GM19463 (cell line): ENCODE results near the gene DUSP19.
A peak's percentile ranks its signal among the peaks of the same experiment; 100 is the strongest.
"Not testable (repeated sequence)": the region's sequence is repeated elsewhere in the genome, so short reads cannot be mapped to it uniquely, and the experiment has no call there.

Source experiments
- ATAC-seq: cut with Tn5 transposase; IDR thresholded peaks from one replicate; pipeline ENCODE4 v1.9.1; 2021; ENCODE audit warnings: mild to moderate bottlenecking, moderate library complexity; ENCODE audit not compliant: unreplicated experiment

DUSP19 gene

GRCh38 chr2:183078464-183079138 lies at the start of gene DUSP19:
Gene DUSP19, plus strand, starts transcription at chr2:183078747. Its CDS starts 187 bp downstream, at chr2:183078934.
- ATAC-seq, result peak; percentile 87

- no peak for ATAC-seq
These were observed 49.3 kb upstream of the DUSP19 start for GRCh38 chr2:183029219-183029618.

GRCh38 chr2:183031911-183032794 lies 46.4 kb upstream of the DUSP19 start:
- no peak for ATAC-seq

- ATAC-seq, result no peak
These were observed 44.6 kb upstream of the DUSP19 start for GRCh38 chr2:183033951-183034350.

- no peak for ATAC-seq
These were observed 43.7 kb upstream of the DUSP19 start for GRCh38 chr2:183034806-183035205.

- ATAC-seq, result no peak
These were observed 43.1 kb upstream of the DUSP19 start for GRCh38 chr2:183035298-183035953.

- peak; percentile 36 for ATAC-seq
These were observed 42.4 kb upstream of the DUSP19 start for GRCh38 chr2:183035954-183036669.

- no peak for ATAC-seq
These were observed 41.4 kb upstream of the DUSP19 start for GRCh38 chr2:183037074-183037552.

- ATAC-seq, result peak; percentile 39
These were observed 40.8 kb upstream of the DUSP19 start for GRCh38 chr2:183037553-183038340.

GRCh38 chr2:183038341-183039300 lies 39.9 kb upstream of the DUSP19 start, which contains the start of gene NCKAP1:
Gene NCKAP1, minus strand, starts transcription at chr2:183038457. Its CDS starts 358 bp downstream, at chr2:183038099.
- peak; percentile 73 for ATAC-seq

GRCh38 chr2:183040604-183041003 lies 37.9 kb upstream of the DUSP19 start:
- no peak for ATAC-seq

GRCh38 chr2:183043580-183043979 lies 35.0 kb upstream of the DUSP19 start:
- not testable (repeated sequence) for ATAC-seq

GRCh38 chr2:183047486-183048125 lies 30.9 kb upstream of the DUSP19 start:
- not testable (repeated sequence) for ATAC-seq

GRCh38 chr2:183049420-183049819 lies 29.1 kb upstream of the DUSP19 start:
- ATAC-seq, result no peak

GRCh38 chr2:183057333-183057985 lies 21.1 kb upstream of the DUSP19 start:
- peak; percentile 43 for ATAC-seq

GRCh38 chr2:183059561-183059960 lies 19.0 kb upstream of the DUSP19 start:
- no peak for ATAC-seq

GRCh38 chr2:183060571-183061231 lies 17.8 kb upstream of the DUSP19 start:
- ATAC-seq, result no peak
